Medulla oblongata (tissue), 1 donor: ENCODE results near the gene MT1H.
"Not testable (repeated sequence)": the region's sequence is repeated elsewhere in the genome, so short reads cannot be mapped to it uniquely, and the experiment has no call there.

ENCODE experiments used
- DNase-seq: peaks from one replicate; pipeline ENCODE4 v3.0.0-alpha.2; 2015; ENCODE audit errors: extremely low spot score

Gene MT1H

GRCh38 chr16:56684926-56685590 is 15.4 kb downstream of the MT1H start:
- DNase-seq: no peak

- no peak for DNase-seq
Measured at GRCh38 chr16:56686758-56687157, 17.1 kb downstream of the MT1H start.

GRCh38 chr16:56688762-56689161 is 19.1 kb downstream of the MT1H start:
- no peak for DNase-seq

GRCh38 chr16:56689171-56689570 is 19.6 kb downstream of the MT1H start:
- DNase-seq: no peak

- no peak for DNase-seq
Measured at GRCh38 chr16:56690420-56691122, 21.0 kb downstream of the MT1H start.

- DNase-seq: no peak
Measured at GRCh38 chr16:56691885-56692284, 22.3 kb downstream of the MT1H start.

GRCh38 chr16:56695246-56695645 is 25.6 kb downstream of the MT1H start:
- no peak for DNase-seq

GRCh38 chr16:56697456-56698155 is 28.0 kb downstream of the MT1H start:
- no peak for DNase-seq

- no peak for DNase-seq
Measured at GRCh38 chr16:56700195-56700594, 30.6 kb downstream of the MT1H start.

- no peak for DNase-seq
Measured at GRCh38 chr16:56700631-56701030, 31.0 kb downstream of the MT1H start.

- no peak for DNase-seq
Measured at GRCh38 chr16:56701534-56701933, 31.9 kb downstream of the MT1H start.

- DNase-seq: no peak
Measured at GRCh38 chr16:56702836-56703235, 33.2 kb downstream of the MT1H start.

- DNase-seq: no peak
Measured at GRCh38 chr16:56708525-56709442, 39.2 kb downstream of the MT1H start.

GRCh38 chr16:56709443-56710040 is 39.9 kb downstream of the MT1H start:
- no peak for DNase-seq

GRCh38 chr16:56710181-56710737 is 40.6 kb downstream of the MT1H start:
- DNase-seq: no peak

GRCh38 chr16:56711862-56712261 is 42.2 kb downstream of the MT1H start:
- no peak for DNase-seq

- no peak for DNase-seq
Measured at GRCh38 chr16:56713794-56714193, 44.2 kb downstream of the MT1H start.

GRCh38 chr16:56715126-56715525 is 45.5 kb downstream of the MT1H start:
- DNase-seq: no peak

GRCh38 chr16:56716761-56717160 is 47.1 kb downstream of the MT1H start:
- DNase-seq: no peak

GRCh38 chr16:56717532-56717931 is 47.9 kb downstream of the MT1H start:
- DNase-seq: not testable (repeated sequence)
